GM21423 (cell line): ENCODE measurements around the gene TREX2.

Experiments
- ATAC-seq: cut with Tn5 transposase; IDR thresholded peaks from one replicate; pipeline ENCODE4 v1.9.1; 2021; ENCODE audit warnings: mild to moderate bottlenecking, moderate library complexity; ENCODE audit not compliant: unreplicated experiment

Gene TREX2

GRCh38 chrX:153476666-153477363 is 31.0 kb upstream of the TREX2 start:
- no peak for ATAC-seq

GRCh38 chrX:153475751-153476281 is 30.0 kb upstream of the TREX2 start:
- no peak for ATAC-seq

- no peak for ATAC-seq
Measured at GRCh38 chrX:153475271-153475670, 29.4 kb upstream of the TREX2 start.

- ATAC-seq = no peak
Measured at GRCh38 chrX:153474718-153475117, 28.9 kb upstream of the TREX2 start.

- no peak for ATAC-seq
Measured at GRCh38 chrX:153474266-153474665, 28.4 kb upstream of the TREX2 start.

- no peak for ATAC-seq
Measured at GRCh38 chrX:153473126-153473525, 27.3 kb upstream of the TREX2 start.

- ATAC-seq = no peak
Measured at GRCh38 chrX:153471663-153472280, 25.9 kb upstream of the TREX2 start.

GRCh38 chrX:153470411-153471363 is 24.8 kb upstream of the TREX2 start, which contains the start of gene HAUS7:
Gene HAUS7, minus strand, starts transcription at chrX:153470576. Its CDS starts 19 bp downstream, at chrX:153470557.
- ATAC-seq = peak; percentile 84

- ATAC-seq = peak; percentile 43
Measured at GRCh38 chrX:153469811-153470410, 24.1 kb upstream of the TREX2 start.

- ATAC-seq = no peak
Measured at GRCh38 chrX:153468008-153468580, 22.2 kb upstream of the TREX2 start.

GRCh38 chrX:153465691-153466380 is 20.0 kb upstream of the TREX2 start:
- ATAC-seq = no peak

- no peak for ATAC-seq
Measured at GRCh38 chrX:153464116-153464515, 18.3 kb upstream of the TREX2 start.

GRCh38 chrX:153463556-153463955 is 17.7 kb upstream of the TREX2 start:
- no peak for ATAC-seq

GRCh38 chrX:153463031-153463430 is 17.2 kb upstream of the TREX2 start:
- no peak for ATAC-seq

GRCh38 chrX:153462291-153462690 is 16.4 kb upstream of the TREX2 start:
- no peak for ATAC-seq

GRCh38 chrX:153460826-153461225 is 15.0 kb upstream of the TREX2 start:
- no peak for ATAC-seq

- no peak for ATAC-seq
Measured at GRCh38 chrX:153459986-153460385, 14.1 kb upstream of the TREX2 start.

- no peak for ATAC-seq
Measured at GRCh38 chrX:153458476-153458875, 12.6 kb upstream of the TREX2 start.

- ATAC-seq = no peak
Measured at GRCh38 chrX:153457827-153458466, 12.1 kb upstream of the TREX2 start.
